Panc1 (cell line): ENCODE measurements around the gene SRXN1.

Source experiments
- POLR2AphosphoS5 ChIP-seq: IDR thresholded peaks from 2 replicates; pipeline ENCODE4 v1.6.1; 2012; ENCODE audit warnings: mild to moderate bottlenecking, low read depth, low read length, moderate library complexity
- TCF7L2 ChIP-seq: IDR thresholded peaks from 2 replicates; pipeline ENCODE4 v1.6.1; 2011; ENCODE audit warnings: mild to moderate bottlenecking, low read depth, low read length, inconsistent platforms
- TF ChIP-seq, protein P1 (sequence below): fragments of 450-650 bp; IDR thresholded peaks from 2 replicates; pipeline ENCODE4 v1.5.1; 2017; ENCODE audit warnings: mild to moderate bottlenecking
- TF ChIP-seq, protein P2 (sequence below), 2 experiments: IDR thresholded peaks; 2 replicates each; pipeline ENCODE4 v1.6.1; 2011 to 2012; ENCODE audit warnings: low read depth in 2 of 2, control low read depth in 1 of 2, low read length in 1 of 2, mild to moderate bottlenecking in 1 of 2, moderate library complexity in 1 of 2; ENCODE audit not compliant: insufficient read depth in 1 of 2

DNA sequence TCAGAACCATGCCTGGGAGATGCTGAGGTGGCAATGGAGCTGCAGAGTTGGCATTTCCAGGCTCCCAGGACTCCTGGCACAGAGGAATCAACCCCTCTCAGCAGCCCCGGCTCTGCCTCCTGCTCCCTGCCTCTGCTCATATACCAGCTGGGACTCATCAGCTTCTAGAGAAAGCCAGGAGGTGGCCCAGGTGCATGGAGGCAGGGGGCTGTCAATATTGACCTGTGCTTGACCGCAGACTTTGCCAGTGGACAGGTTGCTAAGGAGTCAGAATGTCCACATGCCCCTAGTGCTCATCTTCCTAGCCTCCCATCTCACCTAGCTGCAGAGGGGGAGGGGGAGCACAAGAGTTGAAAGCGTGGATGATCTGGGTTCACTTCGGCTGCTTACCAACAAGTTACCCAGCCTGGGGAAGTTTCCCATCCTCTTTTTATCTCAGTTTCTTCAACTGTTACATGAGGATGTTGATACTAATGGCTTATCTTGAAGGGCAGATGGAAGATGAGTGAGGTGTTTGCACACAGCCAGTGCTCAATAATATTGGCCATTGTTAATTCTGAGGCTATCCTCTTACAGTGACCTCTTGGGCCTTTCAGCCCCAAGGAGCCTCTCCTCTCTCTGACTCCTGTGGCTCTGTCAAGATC is 31.8 kb upstream of the SRXN1 start:
- TF ChIP-seq, protein P1, sequence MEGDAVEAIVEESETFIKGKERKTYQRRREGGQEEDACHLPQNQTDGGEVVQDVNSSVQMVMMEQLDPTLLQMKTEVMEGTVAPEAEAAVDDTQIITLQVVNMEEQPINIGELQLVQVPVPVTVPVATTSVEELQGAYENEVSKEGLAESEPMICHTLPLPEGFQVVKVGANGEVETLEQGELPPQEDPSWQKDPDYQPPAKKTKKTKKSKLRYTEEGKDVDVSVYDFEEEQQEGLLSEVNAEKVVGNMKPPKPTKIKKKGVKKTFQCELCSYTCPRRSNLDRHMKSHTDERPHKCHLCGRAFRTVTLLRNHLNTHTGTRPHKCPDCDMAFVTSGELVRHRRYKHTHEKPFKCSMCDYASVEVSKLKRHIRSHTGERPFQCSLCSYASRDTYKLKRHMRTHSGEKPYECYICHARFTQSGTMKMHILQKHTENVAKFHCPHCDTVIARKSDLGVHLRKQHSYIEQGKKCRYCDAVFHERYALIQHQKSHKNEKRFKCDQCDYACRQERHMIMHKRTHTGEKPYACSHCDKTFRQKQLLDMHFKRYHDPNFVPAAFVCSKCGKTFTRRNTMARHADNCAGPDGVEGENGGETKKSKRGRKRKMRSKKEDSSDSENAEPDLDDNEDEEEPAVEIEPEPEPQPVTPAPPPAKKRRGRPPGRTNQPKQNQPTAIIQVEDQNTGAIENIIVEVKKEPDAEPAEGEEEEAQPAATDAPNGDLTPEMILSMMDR = no peak
- TF ChIP-seq, protein P2, sequence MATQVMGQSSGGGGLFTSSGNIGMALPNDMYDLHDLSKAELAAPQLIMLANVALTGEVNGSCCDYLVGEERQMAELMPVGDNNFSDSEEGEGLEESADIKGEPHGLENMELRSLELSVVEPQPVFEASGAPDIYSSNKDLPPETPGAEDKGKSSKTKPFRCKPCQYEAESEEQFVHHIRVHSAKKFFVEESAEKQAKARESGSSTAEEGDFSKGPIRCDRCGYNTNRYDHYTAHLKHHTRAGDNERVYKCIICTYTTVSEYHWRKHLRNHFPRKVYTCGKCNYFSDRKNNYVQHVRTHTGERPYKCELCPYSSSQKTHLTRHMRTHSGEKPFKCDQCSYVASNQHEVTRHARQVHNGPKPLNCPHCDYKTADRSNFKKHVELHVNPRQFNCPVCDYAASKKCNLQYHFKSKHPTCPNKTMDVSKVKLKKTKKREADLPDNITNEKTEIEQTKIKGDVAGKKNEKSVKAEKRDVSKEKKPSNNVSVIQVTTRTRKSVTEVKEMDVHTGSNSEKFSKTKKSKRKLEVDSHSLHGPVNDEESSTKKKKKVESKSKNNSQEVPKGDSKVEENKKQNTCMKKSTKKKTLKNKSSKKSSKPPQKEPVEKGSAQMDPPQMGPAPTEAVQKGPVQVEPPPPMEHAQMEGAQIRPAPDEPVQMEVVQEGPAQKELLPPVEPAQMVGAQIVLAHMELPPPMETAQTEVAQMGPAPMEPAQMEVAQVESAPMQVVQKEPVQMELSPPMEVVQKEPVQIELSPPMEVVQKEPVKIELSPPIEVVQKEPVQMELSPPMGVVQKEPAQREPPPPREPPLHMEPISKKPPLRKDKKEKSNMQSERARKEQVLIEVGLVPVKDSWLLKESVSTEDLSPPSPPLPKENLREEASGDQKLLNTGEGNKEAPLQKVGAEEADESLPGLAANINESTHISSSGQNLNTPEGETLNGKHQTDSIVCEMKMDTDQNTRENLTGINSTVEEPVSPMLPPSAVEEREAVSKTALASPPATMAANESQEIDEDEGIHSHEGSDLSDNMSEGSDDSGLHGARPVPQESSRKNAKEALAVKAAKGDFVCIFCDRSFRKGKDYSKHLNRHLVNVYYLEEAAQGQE (IDR thresholded peaks at IDR 0.05; ENCODE audit: insufficient read depth in 1 of 2, low read depth in 2 of 2, low read length in 1 of 2) = no peak
- no peak for TF ChIP-seq TCF7L2
- no peak for TF ChIP-seq POLR2AphosphoS5
